Measurements from ENCODE around the gene CHD2. TPM values are rescaled to one million over a fixed set of nuclear protein-coding genes. Genes with fewer than 3 reads are reported as not detected.
"Not testable (repeated sequence)": the region's sequence is repeated elsewhere in the genome, so short reads cannot be mapped to it uniquely, and the experiment has no call there.

Gene CHD2
- total and polyA plus RNA-seq, 10 of the 15 experiments (the other 5 are each of a cell fraction or from before 2014, with no cell fraction given) = 38.1 to 94.7 (median 63.3) TPM

GRCh38 chr15:92917598-92918407 is 17.7 kb downstream of the CHD2 start (continued):
- TF ChIP-seq NBN (IDR thresholded peaks at IDR 0.05) (0 out of 2 replicates have a peak, but pooled peaks have one; percentile 60), NKRF (conservative IDR thresholded peaks at IDR 0.05) (no peak), BHLHE40 (IDR thresholded peaks at IDR 0.05; ENCODE audit: borderline replicate concordance in 1 of 2, low read depth in 2 of 2, low read length in 1 of 2) (peak in 1 of 2 experiments; percentile 9; a peak in 1 of 4 replicates), RB1 (IDR thresholded peaks at IDR 0.05; ENCODE audit: borderline replicate concordance) (0 out of 2 replicates have a peak, but pooled peaks have one; percentile 19), ZNF217 (IDR thresholded peaks at IDR 0.05) (peak; percentile 20; the same call in 1 of the 2 replicates), PAX8 (IDR thresholded peaks at IDR 0.05) (peak; percentile 83; the same call in 1 of the 2 replicates), CTCF (IDR thresholded peaks at IDR 0.05 in 2 of 3, conservative IDR thresholded peaks at IDR 0.05 in 1 of 3; ENCODE audit: control insufficient read depth in 2 of 3, extremely low read depth in 1 of 3, insufficient read depth in 1 of 3, low read depth in 3 of 3, low read length in 3 of 3) (peak; percentile 71 to 86 (median 84)), MYB (IDR thresholded peaks at IDR 0.05; ENCODE audit: borderline replicate concordance, low read depth, low read length) (no peak), TBL1XR1 (IDR thresholded peaks at IDR 0.05; ENCODE audit: low read depth, low read length) (no peak)

- not testable (repeated sequence) for ATAC-seq; H3K4me3 ChIP-seq; H2AFZ ChIP-seq (ENCODE audit: control insufficient read depth, low read depth, low read length); H3K4me2 ChIP-seq (ENCODE audit: control insufficient read depth, insufficient read depth); H3K27ac ChIP-seq (ENCODE audit: control insufficient read depth, insufficient read depth); BruUV-seq (replicated peaks); DNase-seq (ENCODE audit: low read depth, low spot score); FAIRE-seq; H4K20me1 ChIP-seq (ENCODE audit: control insufficient read depth, insufficient read depth); H3K9me3 ChIP-seq (replicated peaks; ENCODE audit: control insufficient read depth, insufficient read depth, low read length); H3K27me3 ChIP-seq (replicated peaks in 1 of 2; ENCODE audit: control insufficient read depth in 2 of 2, insufficient read depth in 2 of 2, low read length in 1 of 2); H3K9ac ChIP-seq (ENCODE audit: control insufficient read depth, insufficient read depth, low read length)
- H3K36me3 ChIP-seq (ENCODE audit: control insufficient read depth in 2 of 2, insufficient read depth in 2 of 2, low read length in 1 of 2) = peaks cover 4 to 35% of the 10 kb centered on the region in 2 experiments
- ChIA-PET RAD21 (ENCODE audit: unreplicated experiment) (interaction anchor here (1.4 to 10.9 kb wide), 8 partner anchors 11 to 122 kb away, joined by 4 to 128 read pairs (median 13); partner anchors contain the start of gene CHD2), SMC1A (ENCODE audit: uncharacterized antibody, unreplicated experiment) (interaction anchor here (1.0 to 12.8 kb wide), 10 partner anchors 10 to 122 kb away, joined by 3 to 150 read pairs (median 5); no protein-coding TSS in a partner anchor), POLR2A (interaction anchor here (4.3 to 14.3 kb wide), 3 partner anchors 15 to 110 kb away, joined by 25 to 184 read pairs (median 79); partner anchors contain the start of gene CHD2), CTCF (interaction anchor here (0.8 to 9.4 kb wide), 12 partner anchors 11 to 121 kb away, joined by 3 to 126 read pairs (median 8); partner anchors contain the start of gene CHD2)
- intact Hi-C loops (cut with micrococcal nuclease; ENCODE audit: unreplicated experiment) = loop anchor here (1.0 to 10.0 kb wide), 3 partner anchors 110 to 254 kb away; no protein-coding TSS in a partner anchor
- in situ Hi-C loops (cut with MboI) = loop anchor here (10.0 kb wide), 1 partner anchor 264 kb away; the partner anchor contains the start of gene FAM174B
- 89% methylated on average over 9 of the region's 9 CpGs for WGBS (ENCODE audit: insufficient coverage, insufficient replicate concordance, low lambda C conversion rate, missing lambda C conversion rate)
- H3K79me2 ChIP-seq (ENCODE audit: control insufficient read depth, insufficient read depth, low read length) = peaks cover 96% of the 10 kb centered on the region
- H3K4me1 ChIP-seq (ENCODE audit: control insufficient read depth, insufficient read depth, low read length) = peaks cover 31% of the 10 kb centered on the region
Observed at GRCh38 chr15:92918881-92919280, 18.8 kb downstream of the CHD2 start.

Measured in GM12878 (cell line).